Memory B cell (primary cell): ENCODE results near the gene SLC13A3.

Source experiments
- ATAC-seq: fragments of 150-1000 bp; cut with Tn5 transposase; 2 replicates; pipeline ENCODE4 v1.10.0; 2021; ENCODE audit warnings: low read depth, mild to moderate bottlenecking, moderate library complexity
- DNase-seq, 2 donors: peaks; one replicate each; pipeline ENCODE4 v3.0.0; 2022; ENCODE audit warnings: low spot score in 2 of 2
- H3K27ac Mint-ChIP-seq: one replicate; pipeline ENCODE4 v1.8.0; 2022; ENCODE audit warnings: mild to moderate bottlenecking, moderate library complexity, mixed read lengths
- H3K27me3 Mint-ChIP-seq: one replicate; pipeline ENCODE4 v1.8.0; 2022; ENCODE audit warnings: mixed read lengths
- H3K36me3 Mint-ChIP-seq: one replicate; pipeline ENCODE4 v1.8.0; 2022; ENCODE audit warnings: mild to moderate bottlenecking, mixed read lengths
- H3K4me1 Mint-ChIP-seq: one replicate; pipeline ENCODE4 v1.8.0; 2022; ENCODE audit warnings: mixed read lengths
- H3K4me3 Mint-ChIP-seq: one replicate; pipeline ENCODE4 v1.8.0; 2022; ENCODE audit warnings: mild to moderate bottlenecking, moderate library complexity, mixed read lengths
- H3K9me3 Mint-ChIP-seq: one replicate; pipeline ENCODE4 v1.8.0; 2022; ENCODE audit warnings: mixed read lengths

SLC13A3 gene

DNA sequence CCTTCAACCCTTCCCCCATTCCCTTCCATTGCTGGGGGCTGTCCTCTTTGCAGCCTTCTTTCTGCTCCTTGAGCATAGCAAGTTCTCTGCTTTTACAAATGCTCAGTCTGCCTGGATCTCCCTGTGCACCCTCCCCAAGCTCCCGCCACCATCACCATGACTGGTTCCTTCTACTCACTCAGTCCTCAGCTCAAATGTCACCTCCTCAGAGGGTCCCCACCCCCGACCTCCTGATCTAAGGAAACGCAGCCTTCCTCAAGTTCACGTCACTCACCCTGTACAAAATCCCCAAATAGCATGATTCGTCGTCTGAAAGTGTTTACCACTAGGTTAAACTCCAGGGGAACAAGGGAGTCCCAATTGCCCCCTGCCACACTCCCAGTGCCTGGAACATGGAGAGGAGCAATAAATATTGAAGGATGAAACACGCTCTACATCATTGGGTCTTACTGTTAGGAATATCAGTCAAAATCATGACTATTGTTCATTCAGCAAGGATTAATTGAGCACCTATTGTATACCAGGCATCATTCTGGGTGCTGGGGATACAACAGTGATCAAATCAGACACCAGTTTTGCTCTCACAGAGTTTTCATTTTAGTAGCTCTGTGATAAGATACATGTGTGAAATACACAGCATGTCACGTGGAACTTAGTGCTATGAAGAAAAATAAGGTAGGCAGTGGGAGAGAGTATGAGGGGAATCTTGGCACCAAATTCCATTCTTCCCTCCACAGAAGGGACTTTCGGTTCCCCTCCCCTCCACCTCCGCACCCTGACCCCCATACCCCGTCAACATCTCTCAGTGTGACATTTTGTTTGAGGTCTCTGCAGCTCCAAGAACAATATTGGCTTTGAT, 22.4 kb upstream of the SLC13A3 start:
- Mint-ChIP-seq H3K4me3 (no peak overlapping the region), H3K36me3 (peaks cover 6% of the 10 kb centered on the region), H3K27me3 (peaks cover 3% of the 10 kb centered on the region), H3K27ac (no peak overlapping the region), H3K4me1 (peaks cover 4% of the 10 kb centered on the region), H3K9me3 (no peaks in the 10 kb centered on the region)
- DNase-seq (no peak), ATAC-seq (no peak)

DNA sequence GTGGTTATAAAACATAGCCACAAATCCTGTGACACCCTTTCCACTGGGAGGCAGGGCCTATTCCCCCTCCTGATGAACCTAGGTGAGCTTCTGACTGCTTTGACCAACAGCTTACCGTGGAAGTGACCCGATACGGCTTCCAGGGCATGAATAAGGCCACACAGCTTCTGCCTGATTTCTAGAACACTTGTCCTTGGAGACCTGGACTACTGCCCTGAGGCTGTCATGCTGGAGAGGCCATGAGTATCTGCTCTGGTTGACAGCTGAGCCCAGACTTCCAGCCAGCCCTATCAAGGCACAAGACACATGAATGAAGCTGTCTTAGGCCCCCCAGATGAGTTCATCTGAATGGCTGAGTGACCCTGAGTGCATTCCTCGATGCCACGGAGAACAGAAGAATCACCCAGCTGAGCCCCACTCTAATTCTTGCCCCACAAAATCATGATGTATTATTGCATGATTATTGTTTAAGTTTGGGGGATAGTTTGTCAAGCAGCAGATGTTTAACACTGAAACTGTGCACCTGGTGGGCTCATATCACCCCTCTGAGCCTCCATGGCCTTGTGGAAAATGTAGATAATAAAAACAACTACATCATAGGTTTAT, 21.4 kb upstream of the SLC13A3 start:
- H3K27me3 Mint-ChIP-seq, result peaks cover 3% of the 10 kb centered on the region
- DNase-seq (no peak), ATAC-seq (no peak)
- H3K4me3 Mint-ChIP-seq, result no peak overlapping the region
- no peak overlapping the region for H3K27ac Mint-ChIP-seq
- H3K36me3 Mint-ChIP-seq, result peaks cover 6% of the 10 kb centered on the region
- no peaks in the 10 kb centered on the region for H3K9me3 Mint-ChIP-seq
- H3K4me1 Mint-ChIP-seq, result peaks cover 4% of the 10 kb centered on the region

DNA sequence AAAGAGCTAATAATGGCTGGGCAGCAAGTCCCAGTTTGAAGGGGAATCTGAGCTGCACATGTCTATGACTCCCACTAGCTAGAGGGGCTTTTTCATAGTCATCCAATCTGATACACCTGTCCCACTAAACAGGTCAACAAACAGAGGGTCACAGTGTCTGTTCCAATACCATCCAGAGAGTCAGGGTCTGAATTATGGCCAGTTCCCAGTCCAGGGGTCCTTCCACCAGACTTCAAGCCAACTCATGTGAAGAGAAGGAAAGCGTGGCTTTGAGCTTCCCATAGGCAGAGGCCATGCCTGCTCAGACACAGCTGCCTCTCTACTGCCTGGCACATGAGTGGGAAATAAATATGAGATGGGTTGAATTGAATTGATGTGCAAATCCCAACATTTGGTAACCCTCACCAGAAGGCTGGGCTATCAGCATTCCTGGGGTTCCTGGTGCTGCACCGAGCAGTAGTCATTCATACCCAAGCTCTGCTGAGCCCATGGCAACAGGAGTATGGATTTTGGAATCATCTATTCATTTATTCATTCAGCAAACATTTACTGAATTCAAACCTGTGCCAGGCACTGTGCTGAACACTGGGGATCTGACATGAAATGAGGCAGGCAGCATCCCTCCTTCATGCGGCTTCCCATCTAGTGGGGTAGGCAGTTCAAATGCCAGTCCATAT, 20.7 kb upstream of the SLC13A3 start:
- H3K27me3 Mint-ChIP-seq, result peaks cover 3% of the 10 kb centered on the region
- no peak for ATAC-seq
- no peaks in the 10 kb centered on the region for H3K9me3 Mint-ChIP-seq
- H3K36me3 Mint-ChIP-seq, result peaks cover 4% of the 10 kb centered on the region
- peaks cover 4% of the 10 kb centered on the region for H3K4me1 Mint-ChIP-seq
- H3K27ac Mint-ChIP-seq, result no peak overlapping the region
- H3K4me3 Mint-ChIP-seq, result no peak overlapping the region
- DNase-seq, result no peak

DNA sequence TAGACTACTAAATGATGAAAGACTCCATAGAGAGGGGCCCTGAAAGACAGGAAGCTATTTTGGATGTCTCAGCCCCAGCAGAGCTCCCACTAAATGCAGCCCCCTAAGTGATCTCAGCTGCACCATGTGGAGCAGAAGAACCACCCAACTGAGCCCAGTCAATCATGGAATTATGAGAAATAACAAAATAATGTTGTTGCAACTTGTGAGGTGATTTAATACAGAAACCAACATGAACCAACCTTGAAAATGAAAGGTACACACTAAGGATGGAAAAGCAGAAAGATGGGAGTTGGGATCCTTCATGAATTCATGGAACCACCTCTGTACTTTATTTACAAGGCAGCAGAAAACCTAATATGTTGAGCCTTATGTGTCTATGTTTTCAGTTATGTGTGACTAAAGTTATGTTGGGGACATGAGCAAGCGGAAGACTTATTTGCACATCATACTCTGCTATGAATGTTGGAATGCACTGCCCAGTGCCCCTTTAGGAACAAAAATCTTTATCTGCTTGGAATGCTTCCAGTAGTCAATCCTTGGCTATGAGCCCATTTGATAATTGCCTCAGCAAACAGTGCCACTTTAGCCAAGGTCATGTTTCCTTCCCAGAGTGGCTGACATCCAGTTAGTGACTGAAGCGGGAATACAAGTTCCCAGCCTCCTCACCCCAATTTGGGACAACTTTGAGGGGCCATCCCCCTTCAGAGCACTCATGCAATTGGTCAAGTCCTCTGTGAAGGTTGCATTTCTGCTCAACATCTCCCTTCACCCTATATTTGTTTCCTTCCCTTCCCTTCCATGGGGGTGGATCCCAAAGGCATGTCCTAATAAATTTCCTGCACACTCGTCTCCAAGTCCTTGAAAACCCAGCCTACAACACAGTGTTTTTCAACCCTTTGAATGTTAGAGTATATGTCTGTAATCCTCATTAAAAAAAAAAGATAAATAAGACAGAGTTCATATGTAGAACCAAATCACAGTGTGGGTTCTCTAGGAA, 19.6 kb upstream of the SLC13A3 start:
- H3K4me1 Mint-ChIP-seq, result peaks cover 4% of the 10 kb centered on the region
- H3K36me3 Mint-ChIP-seq, result peaks cover 6% of the 10 kb centered on the region
- H3K4me3 Mint-ChIP-seq, result no peak overlapping the region
- H3K27me3 Mint-ChIP-seq, result peaks cover 3% of the 10 kb centered on the region
- ATAC-seq (no peak), DNase-seq (no peak)
- no peak overlapping the region for H3K27ac Mint-ChIP-seq
- H3K9me3 Mint-ChIP-seq, result no peaks in the 10 kb centered on the region

DNA sequence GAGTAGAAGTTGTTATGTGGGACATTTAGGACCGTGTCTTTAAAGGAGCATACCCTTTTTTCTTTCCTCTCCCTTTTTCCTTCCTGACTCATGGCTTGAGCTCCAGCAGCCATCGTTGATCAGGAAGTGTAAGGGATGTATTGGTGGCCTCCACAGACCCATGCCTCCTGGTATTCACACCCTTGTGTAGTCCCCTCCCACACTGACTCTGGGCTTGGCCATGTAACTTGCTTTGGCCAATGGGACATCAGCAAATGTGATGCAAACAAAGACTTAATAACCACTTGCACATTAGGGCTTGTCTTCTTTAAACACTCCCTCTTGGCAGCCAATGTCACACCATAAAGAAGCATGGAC, 18.9 kb upstream of the SLC13A3 start:
- peaks cover 4% of the 10 kb centered on the region for H3K4me1 Mint-ChIP-seq
- H3K9me3 Mint-ChIP-seq, result no peaks in the 10 kb centered on the region
- peaks cover 3% of the 10 kb centered on the region for H3K27me3 Mint-ChIP-seq
- no peak overlapping the region for H3K4me3 Mint-ChIP-seq
- H3K27ac Mint-ChIP-seq, result no peak overlapping the region
- no peak for ATAC-seq
- DNase-seq, result no peak
- H3K36me3 Mint-ChIP-seq, result peaks cover 6% of the 10 kb centered on the region

DNA sequence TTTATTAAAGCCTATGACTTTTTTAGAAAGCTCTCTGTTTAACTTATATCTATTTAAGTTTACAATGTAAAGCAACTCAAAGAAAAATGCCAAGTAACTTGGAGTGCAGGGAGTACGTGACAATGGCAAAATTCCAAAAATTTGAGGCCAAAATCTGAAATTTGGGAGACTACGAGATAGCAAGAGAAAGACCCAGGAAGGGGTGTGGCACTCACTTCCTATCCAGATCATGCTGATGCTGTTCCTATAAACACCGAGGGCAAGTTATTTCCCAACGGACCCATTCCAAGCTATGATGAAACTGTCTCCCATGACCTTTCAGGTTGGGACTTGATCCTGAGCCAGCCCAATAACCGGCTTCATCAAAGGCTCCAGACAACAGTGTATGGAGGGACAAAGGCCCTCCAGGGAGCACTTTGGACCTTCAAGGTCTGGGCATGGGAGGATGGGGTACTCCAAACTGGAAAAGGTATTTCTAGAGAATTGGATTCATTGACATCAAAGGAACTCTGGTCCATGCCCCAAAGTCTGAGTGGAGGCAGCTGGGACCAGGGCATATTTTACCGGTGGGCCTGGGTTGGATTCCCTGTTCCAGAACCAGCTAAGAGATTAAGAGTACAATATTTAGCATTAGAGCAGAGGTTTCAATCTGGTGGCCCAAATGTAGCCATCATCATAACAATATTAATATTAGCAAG, 15.7 kb upstream of the SLC13A3 start:
- H3K36me3 Mint-ChIP-seq, result peaks cover 2% of the 10 kb centered on the region

DNA sequence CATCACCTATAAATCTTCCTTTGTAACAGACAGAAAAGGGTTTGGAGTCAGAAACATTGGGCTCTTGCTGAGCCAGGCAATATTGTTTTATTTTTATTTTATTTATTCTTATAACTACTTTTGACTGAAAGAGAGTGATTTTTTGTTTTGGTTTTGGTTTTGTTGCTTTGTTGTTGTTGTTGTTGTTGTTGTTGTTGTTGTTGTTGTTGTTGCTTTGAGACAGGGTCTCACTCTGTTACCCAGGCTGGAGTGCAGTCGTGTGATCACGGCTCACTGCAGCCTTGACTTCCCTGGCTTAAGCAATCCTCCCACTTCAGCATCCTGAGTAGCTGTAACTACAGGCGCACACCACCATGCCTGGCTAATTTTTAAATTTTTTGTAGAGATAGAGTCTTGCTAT, 15.0 kb upstream of the SLC13A3 start:
- Mint-ChIP-seq H3K4me1 (no peaks in the 10 kb centered on the region), H3K27ac (no peak overlapping the region), H3K4me3 (no peak overlapping the region), H3K9me3 (no peaks in the 10 kb centered on the region), H3K36me3 (peaks cover 3% of the 10 kb centered on the region), H3K27me3 (peaks cover 2% of the 10 kb centered on the region)
- ATAC-seq, result no peak
- no peak for DNase-seq

More for the DNA sequence above, 15.7 kb upstream of the SLC13A3 start:
- DNase-seq (no peak), ATAC-seq (no peak)
- Mint-ChIP-seq H3K27ac (no peak overlapping the region), H3K27me3 (peaks cover 2% of the 10 kb centered on the region), H3K4me1 (no peaks in the 10 kb centered on the region), H3K4me3 (no peak overlapping the region), H3K9me3 (no peaks in the 10 kb centered on the region)

DNA sequence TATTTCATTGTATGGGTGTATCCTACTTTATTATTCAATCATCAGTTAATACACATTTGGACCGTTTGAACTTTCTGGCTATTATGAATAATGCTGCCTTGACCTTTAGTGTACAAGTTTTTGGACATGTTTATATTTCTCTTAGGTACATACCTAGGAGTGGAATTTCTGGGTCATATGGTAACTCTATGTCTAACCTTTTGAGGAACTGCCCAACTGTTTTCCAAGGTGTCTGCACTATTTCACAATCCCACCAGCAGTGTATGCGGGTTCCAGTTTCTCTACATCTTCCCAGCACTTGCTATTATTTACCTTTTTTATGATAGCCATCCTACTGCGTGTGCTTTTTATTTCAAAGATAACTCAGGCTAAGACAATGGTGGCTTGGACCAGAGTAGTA, 14.3 kb upstream of the SLC13A3 start:
- Mint-ChIP-seq H3K36me3 (peaks cover 3% of the 10 kb centered on the region), H3K27me3 (peaks cover 2% of the 10 kb centered on the region), H3K4me1 (no peaks in the 10 kb centered on the region), H3K4me3 (no peak overlapping the region), H3K27ac (no peak overlapping the region), H3K9me3 (no peaks in the 10 kb centered on the region)
- DNase-seq (no peak), ATAC-seq (no peak)

DNA sequence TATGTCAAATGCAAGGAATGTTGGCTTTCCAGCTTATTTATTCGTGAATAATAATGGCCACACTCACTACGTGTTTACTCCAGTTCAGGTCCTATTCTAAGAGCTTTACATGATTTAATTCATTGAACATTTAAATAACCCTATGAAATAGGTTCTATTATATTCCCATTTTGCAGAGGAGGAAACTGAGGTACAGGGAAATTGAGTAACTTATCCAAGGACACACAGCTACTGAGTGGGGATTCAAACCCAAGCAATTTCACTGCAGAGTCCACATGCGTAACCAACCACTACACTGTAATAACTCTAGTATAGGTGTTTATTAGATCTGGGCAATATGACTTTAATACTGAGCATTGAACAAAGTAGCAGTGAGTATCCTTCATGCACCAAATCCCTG, 12.3 kb upstream of the SLC13A3 start:
- no peak overlapping the region for H3K4me3 Mint-ChIP-seq
- DNase-seq (no peak), ATAC-seq (no peak)
- peaks cover 3% of the 10 kb centered on the region for H3K36me3 Mint-ChIP-seq
- H3K27ac Mint-ChIP-seq, result no peak overlapping the region
- H3K27me3 Mint-ChIP-seq, result peaks cover 2% of the 10 kb centered on the region
- H3K9me3 Mint-ChIP-seq, result no peaks in the 10 kb centered on the region
- H3K4me1 Mint-ChIP-seq, result no peaks in the 10 kb centered on the region

DNA sequence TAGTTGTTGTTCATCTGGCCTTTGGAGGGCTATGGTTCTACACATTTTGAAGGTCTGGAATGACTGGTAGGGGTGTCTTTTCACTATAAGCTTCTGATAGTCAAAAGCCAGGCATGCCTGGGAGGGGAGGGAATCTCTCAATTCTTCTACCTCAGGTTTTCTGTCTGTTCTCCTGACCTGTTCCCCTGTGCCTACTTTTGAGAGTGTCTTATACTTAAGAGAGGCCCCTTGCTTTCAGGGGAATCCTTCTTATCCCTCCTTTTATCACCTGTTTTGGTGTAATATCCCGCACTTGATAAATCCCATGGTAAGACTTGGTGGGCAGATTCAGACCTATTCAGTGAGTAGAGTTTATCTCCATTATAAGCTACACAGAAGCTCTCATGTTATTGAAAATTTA, 10.4 kb upstream of the SLC13A3 start:
- H3K27me3 Mint-ChIP-seq, result peaks cover 2% of the 10 kb centered on the region
- no peaks in the 10 kb centered on the region for H3K4me1 Mint-ChIP-seq
- H3K36me3 Mint-ChIP-seq, result peaks cover 3% of the 10 kb centered on the region
- no peak overlapping the region for H3K27ac Mint-ChIP-seq
- ATAC-seq, result no peak
- H3K9me3 Mint-ChIP-seq, result no peaks in the 10 kb centered on the region
- no peak overlapping the region for H3K4me3 Mint-ChIP-seq
- DNase-seq, result no peak

DNA sequence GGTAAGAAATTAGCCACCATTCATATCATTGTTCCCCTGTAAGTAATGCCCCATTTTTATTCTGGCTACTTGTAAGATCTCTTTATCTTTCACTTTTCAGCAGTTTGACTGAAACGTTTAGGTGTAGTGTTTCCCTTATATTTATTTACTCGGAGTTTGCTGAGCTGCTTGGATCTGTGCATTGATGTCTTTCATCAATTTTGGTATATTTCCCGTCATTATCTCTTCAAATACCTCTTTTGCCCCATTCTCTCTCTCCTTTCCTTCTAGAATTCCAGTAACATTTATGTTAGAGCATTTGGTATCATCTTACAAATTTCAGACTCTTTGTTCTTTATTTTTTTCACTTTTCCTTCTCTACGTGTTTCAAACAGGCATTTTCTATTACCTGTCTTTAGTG, 9.2 kb upstream of the SLC13A3 start:
- ATAC-seq (no peak), DNase-seq (no peak)
- Mint-ChIP-seq H3K36me3 (peaks cover 2% of the 10 kb centered on the region), H3K27me3 (peaks cover 2% of the 10 kb centered on the region), H3K4me1 (no peaks in the 10 kb centered on the region), H3K27ac (no peak overlapping the region), H3K9me3 (no peaks in the 10 kb centered on the region), H3K4me3 (no peak overlapping the region)

DNA sequence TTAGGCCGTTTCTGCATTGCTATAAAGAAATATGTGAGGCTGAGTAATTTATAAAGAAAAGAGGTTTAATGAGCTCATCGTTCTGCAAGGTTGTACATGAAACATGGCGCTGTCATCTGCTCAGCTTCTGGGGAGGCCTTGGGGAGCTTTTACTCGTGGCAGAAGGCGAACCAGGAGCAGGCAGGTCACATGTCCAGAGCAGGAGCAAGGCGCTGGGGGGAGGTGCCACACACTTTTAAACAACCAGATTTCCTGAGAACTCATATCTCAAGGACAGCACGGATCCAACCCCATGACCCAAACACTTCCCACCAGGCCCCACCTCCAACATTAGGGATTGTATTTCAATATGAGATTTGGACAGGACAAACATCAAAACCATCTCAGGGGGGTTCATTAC, 6.4 kb upstream of the SLC13A3 start:
- Mint-ChIP-seq H3K27me3 (peaks cover 5% of the 10 kb centered on the region), H3K4me3 (no peak overlapping the region), H3K9me3 (no peaks in the 10 kb centered on the region), H3K36me3 (peaks cover 2% of the 10 kb centered on the region), H3K27ac (no peak overlapping the region), H3K4me1 (no peaks in the 10 kb centered on the region)
- DNase-seq, result no peak
- ATAC-seq, result no peak

DNA sequence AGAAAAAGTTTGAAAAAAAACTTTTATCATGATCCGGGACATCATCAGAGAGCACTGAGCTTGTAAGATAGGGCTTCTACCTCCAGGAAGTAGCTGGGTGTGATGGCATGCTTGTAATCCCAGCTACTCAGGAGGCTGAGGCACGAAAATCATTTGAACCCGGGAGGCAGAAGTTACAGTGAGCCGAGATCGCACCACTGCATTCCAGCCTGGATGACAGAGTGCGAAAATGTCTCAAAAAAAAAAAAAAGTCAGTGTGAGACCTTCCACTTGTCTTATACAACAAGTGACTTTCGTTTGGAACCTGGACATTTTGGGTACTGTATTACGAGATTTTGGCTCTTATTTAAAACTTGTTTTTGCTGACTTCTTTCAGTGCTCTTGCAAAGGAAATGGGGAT, 5.9 kb upstream of the SLC13A3 start:
- peaks cover 2% of the 10 kb centered on the region for H3K36me3 Mint-ChIP-seq
- H3K4me3 Mint-ChIP-seq, result no peak overlapping the region
- peaks cover 5% of the 10 kb centered on the region for H3K27me3 Mint-ChIP-seq
- H3K27ac Mint-ChIP-seq, result no peak overlapping the region
- no peak for DNase-seq
- no peaks in the 10 kb centered on the region for H3K9me3 Mint-ChIP-seq
- H3K4me1 Mint-ChIP-seq, result no peaks in the 10 kb centered on the region
- ATAC-seq, result no peak
